ENCODE results near the gene TNS1. TPM values are rescaled to one million over a fixed set of nuclear protein-coding genes. Genes with fewer than 3 reads are reported as not detected.

Gene TNS1
- total RNA-seq, 1 donor from 2014 or later, result 0.13 TPM

DNA sequence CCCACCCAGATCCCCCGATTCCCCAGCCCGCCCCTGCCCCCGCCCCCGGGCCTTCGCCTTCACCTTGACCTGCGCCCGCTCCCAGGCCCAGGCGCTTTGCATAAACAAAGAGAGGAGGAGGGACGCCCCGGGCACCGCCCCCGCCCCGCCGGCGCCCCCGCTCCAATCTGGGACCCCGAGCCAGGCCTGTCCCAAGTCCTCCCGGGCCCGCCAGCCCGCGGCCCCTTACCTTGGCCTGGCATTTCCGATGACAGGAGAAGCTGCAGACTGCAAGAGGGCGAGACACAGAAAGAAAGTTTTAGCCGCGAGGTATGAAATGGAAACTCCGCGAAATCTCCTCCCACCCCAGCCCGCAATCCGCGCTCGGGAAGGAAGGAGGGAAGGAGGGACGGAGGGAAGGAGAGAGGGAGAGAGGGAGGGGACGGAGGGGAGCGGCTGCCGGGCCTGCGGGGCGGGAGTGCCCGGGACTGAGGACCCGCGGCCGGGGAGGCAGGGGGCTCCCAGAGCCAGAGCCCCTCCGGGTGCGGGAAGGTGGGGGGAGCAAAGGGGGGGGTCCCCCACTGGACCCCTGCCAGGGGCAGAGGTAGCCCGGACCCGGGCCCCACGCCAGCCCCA is 24.2 kb downstream of the TNS1 start:
- H3K27me3 Mint-ChIP-seq, result no peaks in the 10 kb centered on the region
- DNase-seq, result no peak
- POLR2A ChIA-PET, result no interaction called here

DNA sequence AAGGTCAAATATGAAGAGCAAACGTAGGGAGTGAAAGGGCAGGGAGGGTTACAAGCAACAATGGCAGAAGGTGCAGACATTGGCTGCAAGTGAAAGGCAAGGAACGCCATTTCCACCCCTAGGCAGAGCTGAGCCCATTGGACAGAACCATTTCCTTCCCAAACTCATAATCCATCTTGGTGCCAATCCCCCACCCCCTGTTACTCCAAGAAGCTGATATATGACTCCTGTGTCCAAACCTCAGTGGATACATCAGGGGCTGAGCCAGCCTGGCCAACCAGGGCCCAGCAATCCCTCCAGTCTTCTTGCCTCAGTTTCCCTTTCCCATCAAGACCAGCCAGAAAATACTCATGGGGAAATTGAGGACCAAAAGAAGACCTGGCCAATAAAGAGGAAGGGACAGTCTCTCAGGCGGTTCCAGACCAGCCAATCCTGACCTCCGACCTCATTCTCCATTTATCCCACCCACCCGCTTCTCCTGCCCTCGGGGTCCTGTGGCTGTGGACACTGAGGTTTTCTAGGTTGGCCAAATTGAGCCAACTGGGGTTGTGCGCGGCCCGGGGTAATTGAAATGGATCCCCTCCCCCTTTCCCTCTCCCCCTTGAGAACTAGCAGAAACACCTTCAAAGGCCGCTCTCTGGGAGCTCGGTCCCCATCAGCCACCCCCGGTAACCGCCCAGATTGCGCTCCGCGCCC is 24.8 kb downstream of the TNS1 start:
- Mint-ChIP-seq H3K36me3 (ENCODE audit: low read depth) (no peaks in the 10 kb centered on the region), H3K4me3 (no peak overlapping the region), H3K4me1 (no peaks in the 10 kb centered on the region), H3K27me3 (no peaks in the 10 kb centered on the region), H3K27ac (no peak overlapping the region), H3K9me3 (no peaks in the 10 kb centered on the region)
- ATAC-seq (ENCODE audit: low read depth), result no peak
- POLR2A ChIA-PET, result no interaction called here
- CTCF ChIA-PET, result no interaction called here
- no peak for DNase-seq
- TF ChIP-seq, protein P1, sequence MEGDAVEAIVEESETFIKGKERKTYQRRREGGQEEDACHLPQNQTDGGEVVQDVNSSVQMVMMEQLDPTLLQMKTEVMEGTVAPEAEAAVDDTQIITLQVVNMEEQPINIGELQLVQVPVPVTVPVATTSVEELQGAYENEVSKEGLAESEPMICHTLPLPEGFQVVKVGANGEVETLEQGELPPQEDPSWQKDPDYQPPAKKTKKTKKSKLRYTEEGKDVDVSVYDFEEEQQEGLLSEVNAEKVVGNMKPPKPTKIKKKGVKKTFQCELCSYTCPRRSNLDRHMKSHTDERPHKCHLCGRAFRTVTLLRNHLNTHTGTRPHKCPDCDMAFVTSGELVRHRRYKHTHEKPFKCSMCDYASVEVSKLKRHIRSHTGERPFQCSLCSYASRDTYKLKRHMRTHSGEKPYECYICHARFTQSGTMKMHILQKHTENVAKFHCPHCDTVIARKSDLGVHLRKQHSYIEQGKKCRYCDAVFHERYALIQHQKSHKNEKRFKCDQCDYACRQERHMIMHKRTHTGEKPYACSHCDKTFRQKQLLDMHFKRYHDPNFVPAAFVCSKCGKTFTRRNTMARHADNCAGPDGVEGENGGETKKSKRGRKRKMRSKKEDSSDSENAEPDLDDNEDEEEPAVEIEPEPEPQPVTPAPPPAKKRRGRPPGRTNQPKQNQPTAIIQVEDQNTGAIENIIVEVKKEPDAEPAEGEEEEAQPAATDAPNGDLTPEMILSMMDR (IDR thresholded peaks at IDR 0.05), result no peak
- intact Hi-C loops (cut with micrococcal nuclease), result no loop called here

More for the DNA sequence above, 24.2 kb downstream of the TNS1 start:
- H3K36me3 Mint-ChIP-seq (ENCODE audit: low read depth), result no peaks in the 10 kb centered on the region
- H3K4me1 Mint-ChIP-seq, result no peaks in the 10 kb centered on the region
- no peak for ATAC-seq (ENCODE audit: low read depth)
- no peak overlapping the region for H3K4me3 Mint-ChIP-seq
- TF ChIP-seq, protein P1 (IDR thresholded peaks at IDR 0.05), result no peak
- intact Hi-C loops (cut with micrococcal nuclease), result no loop called here
- H3K27ac Mint-ChIP-seq, result no peak overlapping the region
- no peaks in the 10 kb centered on the region for H3K9me3 Mint-ChIP-seq
- CTCF ChIA-PET, result no interaction called here

DNA sequence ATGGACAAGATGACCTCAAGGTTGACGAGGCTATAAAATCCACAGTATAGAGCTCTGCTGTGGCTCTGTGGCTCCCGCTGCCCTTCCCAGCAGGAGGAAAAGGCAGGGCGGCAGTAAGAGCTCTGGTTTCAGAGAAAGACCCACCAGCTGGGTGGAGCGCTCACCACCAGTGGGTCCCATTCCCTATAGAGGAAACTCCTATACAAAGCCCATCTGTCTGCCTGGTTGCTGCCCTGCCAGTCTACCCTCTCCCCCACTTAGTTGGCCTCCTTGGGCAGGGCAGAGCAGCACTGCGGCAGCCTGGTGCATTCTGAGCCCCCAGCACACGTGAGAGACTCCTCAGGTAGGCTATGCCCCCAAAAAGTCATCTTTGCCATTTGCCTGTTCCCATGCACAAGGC is 26.5 kb downstream of the TNS1 start:
- no peak overlapping the region for H3K4me3 Mint-ChIP-seq
- H3K27ac Mint-ChIP-seq, result no peak overlapping the region
- TF ChIP-seq, protein P1 (IDR thresholded peaks at IDR 0.05), result no peak
- H3K4me1 Mint-ChIP-seq, result no peaks in the 10 kb centered on the region
- H3K27me3 Mint-ChIP-seq, result no peaks in the 10 kb centered on the region
- ChIA-PET POLR2A (no interaction called here), CTCF (no interaction called here)
- intact Hi-C loops (cut with micrococcal nuclease), result no loop called here
- ATAC-seq (ENCODE audit: low read depth), result no peak
- no peaks in the 10 kb centered on the region for H3K9me3 Mint-ChIP-seq
- no peaks in the 10 kb centered on the region for H3K36me3 Mint-ChIP-seq (ENCODE audit: low read depth)
- no peak for DNase-seq

DNA sequence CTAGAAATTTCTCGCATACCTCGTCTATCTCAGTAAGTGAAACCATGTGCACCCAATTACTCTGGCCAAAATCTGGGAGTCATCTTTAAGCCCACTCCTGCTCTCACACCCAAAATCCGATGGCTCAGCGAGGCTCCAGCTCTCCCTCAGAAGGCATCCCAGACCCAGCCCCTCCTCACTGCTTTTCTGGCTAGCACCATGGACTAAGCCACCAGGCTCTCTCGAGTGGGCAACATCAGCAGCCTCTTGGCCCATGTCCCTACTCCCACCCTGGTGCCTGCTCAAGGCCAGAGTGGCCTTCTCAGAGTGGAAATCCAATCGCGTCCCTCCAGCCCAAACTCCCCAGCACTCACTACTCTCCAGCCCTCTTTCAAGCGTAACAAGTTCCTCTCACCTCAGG is 27.2 kb downstream of the TNS1 start:
- H3K9me3 Mint-ChIP-seq, result no peaks in the 10 kb centered on the region
- peaks cover under 1% of the 10 kb centered on the region for H3K27me3 Mint-ChIP-seq
- ChIA-PET POLR2A (no interaction called here), CTCF (no interaction called here)
- no peaks in the 10 kb centered on the region for H3K36me3 Mint-ChIP-seq (ENCODE audit: low read depth)
- intact Hi-C loops (cut with micrococcal nuclease), result no loop called here
- H3K4me3 Mint-ChIP-seq, result no peak overlapping the region
- H3K27ac Mint-ChIP-seq, result no peak overlapping the region
- H3K4me1 Mint-ChIP-seq, result no peaks in the 10 kb centered on the region
- DNase-seq, result no peak
- TF ChIP-seq, protein P1 (IDR thresholded peaks at IDR 0.05), result no peak
- ATAC-seq (ENCODE audit: low read depth), result no peak

DNA sequence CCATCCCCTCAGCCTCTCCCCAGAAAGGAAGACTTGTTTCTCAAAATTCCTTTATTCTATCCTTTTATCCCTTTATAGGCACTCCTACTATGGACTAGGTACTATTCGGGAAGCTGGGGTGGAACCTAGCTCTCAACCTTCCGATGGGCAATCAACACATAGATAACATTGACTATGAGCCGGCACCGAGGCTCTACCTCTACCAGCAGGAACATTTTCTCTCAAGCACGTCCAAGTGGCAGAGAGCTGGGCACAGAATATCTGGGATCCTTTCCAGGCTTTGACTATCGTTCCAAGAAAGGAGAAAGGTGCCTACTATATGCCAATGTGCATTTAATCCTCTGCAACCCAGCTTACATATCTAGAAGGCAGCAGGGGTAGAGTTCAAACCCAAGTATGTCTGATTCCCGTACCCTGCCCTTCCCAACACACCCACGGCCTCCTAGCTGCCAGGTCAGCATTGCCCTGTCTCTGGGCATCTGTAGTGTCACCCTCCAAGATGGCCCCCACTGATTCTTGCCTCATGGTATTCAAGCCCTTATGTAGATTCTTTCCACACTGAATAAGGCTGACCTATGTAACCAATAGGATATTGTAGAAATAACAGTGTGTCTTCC is 28.3 kb downstream of the TNS1 start:
- CTCF ChIA-PET, result no interaction called here

More for the DNA sequence above, 28.3 kb downstream of the TNS1 start:
- Mint-ChIP-seq H3K27ac (no peak overlapping the region), H3K4me3 (no peak overlapping the region), H3K9me3 (peaks cover 2% of the 10 kb centered on the region), H3K27me3 (peaks cover 5% of the 10 kb centered on the region), H3K4me1 (no peaks in the 10 kb centered on the region), H3K36me3 (ENCODE audit: low read depth) (no peaks in the 10 kb centered on the region)
- TF ChIP-seq, protein P1 (IDR thresholded peaks at IDR 0.05), result no peak
- POLR2A ChIA-PET, result no interaction called here
- ATAC-seq (ENCODE audit: low read depth) (no peak), DNase-seq (no peak)
- intact Hi-C loops (cut with micrococcal nuclease), result no loop called here

Measured in activated B cell treated with CpG ODN at 0.5 μM for 24 hours (primary cell).